SK-N-SH (cell line): ENCODE data around the gene PRL. TPM values are rescaled to one million over a fixed set of nuclear protein-coding genes. Genes with fewer than 3 reads are reported as not detected.

Experiments used
- CTCF ChIA-PET: fragments of 300-600, 350-600 bp; formaldehyde crosslinking; extraction: SDS; loops from one replicate; lab custom pipeline; 2021; lab: Yijun Ruan, JAX
- POLR2A ChIA-PET: fragments of 350-600 bp; sonication (Branson Sonifier 250); formaldehyde crosslinking; extraction: SDS; loops from one replicate; lab custom pipeline; 2020; ENCODE audit warnings: antibody characterized with exemption, inconsistent platforms; lab: Yijun Ruan, JAX
- DNase-seq: peaks from one replicate; pipeline ENCODE4 v3.0.0; 2012
- H2AFZ ChIP-seq: fragments of 200-600 bp; sonication (generic); 2 replicates; pipeline ENCODE4 v1.8.1; 2016; ENCODE audit warnings: antibody characterized with exemption, mild to moderate bottlenecking, low read depth
- H3F3A ChIP-seq: fragments of 200-600 bp; sonication (generic); replicated peaks from 2 replicates; pipeline ENCODE3; 2016; ENCODE audit warnings: antibody characterized with exemption, mild to moderate bottlenecking; ENCODE audit not compliant: insufficient read depth
- H3K27ac ChIP-seq, 2 experiments: fragments of 200-500 bp in 1 of 2; fragments of 200-600 bp in 1 of 2; sonication (Bioruptor generic) in 1 of 2; sonication (generic), shearing (Covaris generic) in 1 of 2; 2 replicates each; pipeline versions ENCODE4 v1.5.1 to v1.6.1; 2014 to 2016; ENCODE audit warnings: low read depth in 2 of 2, inconsistent platforms in 1 of 2, low read length in 1 of 2, mild to moderate bottlenecking in 1 of 2, mixed read lengths in 1 of 2
- H3K27me3 ChIP-seq: fragments of 200-600 bp; sonication (generic), shearing (Covaris generic); 2 replicates; pipeline ENCODE4 v1.6.1; 2016; ENCODE audit warnings: mixed run types; ENCODE audit not compliant: insufficient read depth
- H3K36me3 ChIP-seq, 2 experiments: fragments of 200-500 bp in 1 of 2; fragments of 200-600 bp in 1 of 2; sonication (Bioruptor generic) in 1 of 2; sonication (generic) in 1 of 2; replicated peaks in 1 of 2; 2 replicates each; pipeline versions ENCODE3 to v1.5.1; 2014 to 2016; ENCODE audit warnings: low read length in 1 of 2, mild to moderate bottlenecking in 1 of 2; ENCODE audit not compliant: insufficient read depth in 2 of 2, control insufficient read depth in 1 of 2
- H3K4me1 ChIP-seq, 2 experiments: fragments of 200-500 bp in 1 of 2; fragments of 200-600 bp in 1 of 2; sonication (Bioruptor generic) in 1 of 2; sonication (generic), shearing (Covaris generic) in 1 of 2; 2 replicates each; pipeline versions ENCODE4 v1.5.1 to v1.6.1; 2014 to 2016; ENCODE audit warnings: low read depth in 1 of 2, low read length in 1 of 2, mixed run types in 1 of 2; ENCODE audit not compliant: insufficient read depth in 2 of 2, control insufficient read depth in 1 of 2
- H3K4me2 ChIP-seq: fragments of 200-600 bp; sonication (generic), shearing (Covaris generic); 2 replicates; pipeline ENCODE4 v1.6.1; 2017; ENCODE audit warnings: mixed run types
- H3K4me3 ChIP-seq, 2 experiments: fragments of 200-500 bp in 1 of 2; fragments of 200-600 bp in 1 of 2; sonication (Bioruptor generic) in 1 of 2; sonication (generic), shearing (Covaris generic) in 1 of 2; 2 replicates each; pipeline versions ENCODE4 v1.5.1 to v1.8.1; 2014 to 2016; ENCODE audit warnings: low read depth in 2 of 2, inconsistent platforms in 1 of 2, low read length in 1 of 2, mild to moderate bottlenecking in 1 of 2, mixed read lengths in 1 of 2, moderate library complexity in 1 of 2
- H3K79me2 ChIP-seq: fragments of 200-600 bp; sonication (generic); 2 replicates; pipeline ENCODE4 v1.8.1; 2017; ENCODE audit warnings: mild to moderate bottlenecking; ENCODE audit not compliant: insufficient read depth
- H3K9ac ChIP-seq: fragments of 200-600 bp; sonication (generic); 2 replicates; pipeline ENCODE4 v1.6.1; 2017; ENCODE audit warnings: mixed run types
- H3K9me2 ChIP-seq: fragments of 200-600 bp; sonication (generic); 2 replicates; pipeline ENCODE4 v1.6.1; 2017; ENCODE audit warnings: mixed run types
- H3K9me3 ChIP-seq: fragments of 200-600 bp; sonication (generic); 2 replicates; pipeline ENCODE4 v1.6.1; 2017; ENCODE audit warnings: mixed run types, mild to moderate bottlenecking, moderate library complexity
- H4K20me1 ChIP-seq: fragments of 200-600 bp; sonication (generic); 2 replicates; pipeline ENCODE4 v1.6.1; 2017; ENCODE audit warnings: mild to moderate bottlenecking, mixed run types; ENCODE audit not compliant: insufficient read depth
- CHD2 ChIP-seq: fragments of 150-350 bp; IDR thresholded peaks from 2 replicates; pipeline ENCODE4 v1.6.1; 2018; ENCODE audit warnings: low read length; ENCODE audit not compliant: partially characterized antibody
- CTCF ChIP-seq: fragments of 200-600 bp; sonication (generic); IDR thresholded peaks from 2 replicates; pipeline ENCODE4 v1.6.1; 2017; ENCODE audit warnings: antibody characterized with exemption, mild to moderate bottlenecking, moderate library complexity
- EP300 ChIP-seq, 2 experiments: IDR thresholded peaks; 2 replicates each; pipeline versions ENCODE4 v1.4.0 to v1.6.1; 2012; ENCODE audit warnings: borderline replicate concordance in 1 of 2, low read depth in 1 of 2, low read length in 1 of 2
- FOSL2 ChIP-seq: IDR thresholded peaks from 2 replicates; pipeline ENCODE4 v1.4.0; 2012; ENCODE audit warnings: low read depth, mild to moderate bottlenecking, moderate library complexity, borderline replicate concordance
- FOXM1 ChIP-seq: IDR thresholded peaks from 2 replicates; pipeline ENCODE4 v1.4.0; 2012; ENCODE audit warnings: low read depth, mild to moderate bottlenecking
- IRF3 ChIP-seq: fragments of 150-350 bp; IDR thresholded peaks from 2 replicates; pipeline ENCODE4 v1.6.1; 2016; ENCODE audit warnings: mild to moderate bottlenecking, low read depth, low read length
- NFIC ChIP-seq: IDR thresholded peaks from 2 replicates; pipeline ENCODE4 v1.4.0; 2012; ENCODE audit warnings: borderline replicate concordance
- PBX3 ChIP-seq: IDR thresholded peaks from 2 replicates; pipeline ENCODE4; 2012
- POLR2AphosphoS5 ChIP-seq: IDR thresholded peaks from 2 replicates; pipeline ENCODE4 v1.6.1; 2012; ENCODE audit warnings: low read depth, low read length
- RCOR1 ChIP-seq: fragments of 150-350 bp; IDR thresholded peaks from 2 replicates; pipeline ENCODE4 v1.6.1; 2017; ENCODE audit warnings: antibody characterized with exemption, low read length
- REST ChIP-seq: IDR thresholded peaks from 2 replicates; pipeline ENCODE4 v1.6.1; 2012; ENCODE audit warnings: mild to moderate bottlenecking, low read depth, low read length, moderate library complexity
- RFX5 ChIP-seq: IDR thresholded peaks from 2 replicates; pipeline ENCODE4 v1.6.1; 2012; ENCODE audit warnings: mild to moderate bottlenecking, improper control_type of control experiment, low read length
- RXRA ChIP-seq: IDR thresholded peaks from 2 replicates; pipeline ENCODE4 v1.4.0; 2012; ENCODE audit warnings: low read depth, mild to moderate bottlenecking, borderline replicate concordance
- SIN3A ChIP-seq: IDR thresholded peaks from 2 replicates; pipeline ENCODE4 v1.6.1; 2012; ENCODE audit warnings: low read depth, mild to moderate bottlenecking, low read length, moderate library complexity, borderline replicate concordance
- TAF1 ChIP-seq: IDR thresholded peaks from 2 replicates; pipeline ENCODE4 v1.6.1; 2012; ENCODE audit warnings: low read depth, mild to moderate bottlenecking, low read length, moderate library complexity, borderline replicate concordance
- TCF12 ChIP-seq: IDR thresholded peaks from 2 replicates; pipeline ENCODE4 v1.4.0; 2012
- YY1 ChIP-seq: IDR thresholded peaks from 2 replicates; pipeline ENCODE4 v1.4.0; 2012; ENCODE audit warnings: low read depth, mild to moderate bottlenecking
- WGBS: methylation state at CpG from one replicate; pipeline ENCODE4 v1.1.6; 2017; ENCODE audit warnings: low lambda C conversion rate; 5-methylcytosine and 5-hydroxymethylcytosine counted together
- polyA plus RNA-seq, 3 experiments: library from polyadenylated mRNA; depleted of rRNA; stranded (reverse); fragments of >200 nt; gene quantifications; 2 replicates each; pipeline ENCODE4 v1.2.3, GENCODE V29; 2012

PRL gene
- polyA plus RNA-seq, 1 of the 3 experiments (the other 2 are of a cell fraction) = not detected

GRCh38 chr6:22328474-22328873, 31.6 kb upstream of the PRL start:
- peaks cover 0 to 33% of the 10 kb centered on the region in 2 experiments; a peak in 2 of 4 replicates for H3K4me1 ChIP-seq
- no peak for TF ChIP-seq RCOR1
- TF ChIP-seq CTCF = no peak
- TF ChIP-seq TCF12 = peak; percentile 67
- H3K79me2 ChIP-seq = no peaks in the 10 kb centered on the region
- H3F3A ChIP-seq = no peaks in the 10 kb centered on the region
- H3K4me3 ChIP-seq = no peak overlapping the region
- no peaks in the 10 kb centered on the region for H3K27me3 ChIP-seq
- no peaks in the 10 kb centered on the region for H3K9me2 ChIP-seq
- CTCF ChIA-PET = interaction anchor here (0.7 to 1.2 kb wide), 2 partner anchors 9 to 29 kb away, joined by 3 to 4 read pairs; no protein-coding TSS in a partner anchor
- WGBS = 36% methylated on average over 5 of the region's 5 CpGs
- H4K20me1 ChIP-seq = no peaks in the 10 kb centered on the region
- H3K27ac ChIP-seq = peak overlapping the region; percentile 39 to 98; a peak in 3 of 4 replicates
- H3K9me3 ChIP-seq = no peaks in the 10 kb centered on the region
- H3K4me2 ChIP-seq = no peak overlapping the region
- no peak for DNase-seq
- POLR2A ChIA-PET = no interaction called here
- H2AFZ ChIP-seq = no peak overlapping the region
- H3K36me3 ChIP-seq = no peaks in the 10 kb centered on the region
- H3K9ac ChIP-seq = no peak overlapping the region

- Histone ChIP-seq H3K27me3 (no peaks in the 10 kb centered on the region), H3K9ac (no peak overlapping the region), H3K9me3 (no peaks in the 10 kb centered on the region), H3K79me2 (no peaks in the 10 kb centered on the region), H3K36me3 (no peaks in the 10 kb centered on the region), H3K4me2 (no peak overlapping the region), H3K27ac (peak overlapping the region; percentile 39 to 98; a peak in 3 of 4 replicates), H3K9me2 (no peaks in the 10 kb centered on the region), H3K4me1 (peaks cover 0 to 33% of the 10 kb centered on the region in 2 experiments; a peak in 2 of 4 replicates), H4K20me1 (no peaks in the 10 kb centered on the region), H3K4me3 (no peak overlapping the region), H2AFZ (no peak overlapping the region), H3F3A (no peaks in the 10 kb centered on the region)
- DNase-seq = no peak
- POLR2A ChIA-PET = interaction anchor here (1.0 to 3.0 kb wide), 3 partner anchors 33 to 734 kb away, joined by 4 to 24 read pairs (median 6); partner anchors contain the start of gene SOX4
- 90% methylated on average over 2 of the region's 2 CpGs for WGBS
- CTCF ChIA-PET = interaction anchor here (1.2 to 2.1 kb wide), 2 partner anchors 10 to 1119 kb away, joined by 4 to 8 read pairs; no protein-coding TSS in a partner anchor
- no peak for TF ChIP-seq POLR2AphosphoS5
- no peak for TF ChIP-seq SIN3A
- no peak for TF ChIP-seq REST
- TF ChIP-seq FOSL2 = no peak
- no peak for TF ChIP-seq NFIC
- no peak for TF ChIP-seq PBX3
- no peak for TF ChIP-seq CHD2
- no peak for TF ChIP-seq IRF3
- no peak for TF ChIP-seq RFX5
- TF ChIP-seq YY1 = no peak
- TF ChIP-seq FOXM1 = no peak
- no peak for TF ChIP-seq EP300 (IDR thresholded peaks at IDR 0.05; ENCODE audit: borderline replicate concordance in 1 of 2, low read depth in 1 of 2, low read length in 1 of 2)
- TF ChIP-seq TAF1 = no peak
- no peak for TF ChIP-seq RXRA
- no peak for TF ChIP-seq CTCF
Measured at GRCh38 chr6:22327881-22328280, 31.0 kb upstream of the PRL start.
